Astrocyte (in vitro differentiated cells and primary cell): ENCODE measurements around the gene CENPX. TPM values are rescaled to one million over a fixed set of nuclear protein-coding genes. Genes with fewer than 3 reads are reported as not detected.
A peak's percentile ranks its signal among the peaks of the same experiment; 100 is the strongest.

Source experiments
- DNase-seq: peaks from one replicate; pipeline ENCODE4 v3.0.0-alpha.2; 2010; ENCODE audit warnings: low read depth
- FAIRE-seq: peaks from 2 replicates; lab custom pipeline; 2011; peaks lifted over from hg19 to GRCh38; lab: Jason Lieb, UNC
- H2AFZ ChIP-seq: 2 replicates; pipeline ENCODE4 v1.6.0; 2012; ENCODE audit warnings: low read depth, low read length, inconsistent platforms
- H3K27ac ChIP-seq: 2 replicates; pipeline ENCODE4 v1.5.1; 2011; ENCODE audit warnings: low read depth, low read length, inconsistent platforms
- H3K27me3 ChIP-seq: 2 replicates; pipeline ENCODE4 v1.6.0; 2011; ENCODE audit warnings: low read length, inconsistent platforms; ENCODE audit not compliant: insufficient read depth
- H3K36me3 ChIP-seq: 2 replicates; pipeline ENCODE4 v1.5.1; 2011; ENCODE audit warnings: low read length, inconsistent platforms; ENCODE audit not compliant: insufficient read depth
- H3K4me1 ChIP-seq: 2 replicates; pipeline ENCODE4 v1.5.1; 2011; ENCODE audit warnings: low read length, inconsistent platforms; ENCODE audit not compliant: insufficient read depth
- H3K4me2 ChIP-seq: 2 replicates; pipeline ENCODE4 v1.6.0; 2012; ENCODE audit warnings: low read length, inconsistent platforms
- H3K4me3 ChIP-seq: 2 replicates; pipeline ENCODE4 v1.5.1; 2011; ENCODE audit warnings: low read depth, mild to moderate bottlenecking, low read length, inconsistent platforms; ENCODE audit not compliant: insufficient read depth
- H3K79me2 ChIP-seq: 2 replicates; pipeline ENCODE4 v1.6.0; 2012; ENCODE audit warnings: mild to moderate bottlenecking, low read length, inconsistent platforms; ENCODE audit not compliant: insufficient read depth
- H3K9ac ChIP-seq: 2 replicates; pipeline ENCODE4 v1.6.0; 2012; ENCODE audit warnings: mild to moderate bottlenecking, low read length, inconsistent platforms
- H3K9me3 ChIP-seq: 2 replicates; pipeline ENCODE4 v1.5.1; 2012; ENCODE audit warnings: low read depth, mild to moderate bottlenecking, low read length, inconsistent platforms; ENCODE audit not compliant: insufficient read depth
- H4K20me1 ChIP-seq: 2 replicates; pipeline ENCODE4 v1.6.0; 2012; ENCODE audit warnings: low read length, inconsistent platforms; ENCODE audit not compliant: insufficient read depth
- H3K27ac Mint-ChIP-seq: one replicate; pipeline ENCODE4 v1.8.0; 2021; ENCODE audit warnings: mild to moderate bottlenecking, mixed read lengths; ENCODE audit not compliant: unreplicated experiment
- H3K27me3 Mint-ChIP-seq: one replicate; pipeline ENCODE4 v1.8.0; 2021; ENCODE audit warnings: low read depth, mixed read lengths; ENCODE audit not compliant: unreplicated experiment
- H3K36me3 Mint-ChIP-seq: one replicate; pipeline ENCODE4 v1.8.0; 2021; ENCODE audit warnings: low read depth, mixed read lengths; ENCODE audit not compliant: unreplicated experiment
- H3K4me1 Mint-ChIP-seq: one replicate; pipeline ENCODE4 v1.8.0; 2021; ENCODE audit warnings: low read depth, mixed read lengths; ENCODE audit not compliant: unreplicated experiment
- H3K4me3 Mint-ChIP-seq: one replicate; pipeline ENCODE4 v1.8.0; 2021; ENCODE audit warnings: mild to moderate bottlenecking, moderate library complexity, mixed read lengths; ENCODE audit not compliant: unreplicated experiment
- H3K9me3 Mint-ChIP-seq: one replicate; pipeline ENCODE4 v1.8.0; 2021; ENCODE audit warnings: mild to moderate bottlenecking, mixed read lengths; ENCODE audit not compliant: unreplicated experiment
- CTCF ChIP-seq: IDR thresholded peaks from 2 replicates; pipeline ENCODE4 v1.5.1; 2011; ENCODE audit warnings: low read depth, mild to moderate bottlenecking, inconsistent platforms, low read length, moderate library complexity; ENCODE audit not compliant: insufficient read depth
- EZH2 ChIP-seq: IDR thresholded peaks from 2 replicates; pipeline ENCODE4 v1.6.1; 2012; ENCODE audit warnings: mild to moderate bottlenecking, low read length, inconsistent platforms; ENCODE audit not compliant: insufficient read depth
- total RNA-seq: library from RNA; stranded (reverse); gene quantifications from 2 replicates; pipeline ENCODE4 v1.2.1, GENCODE V29; 2021

Gene CENPX
- total RNA-seq, 1 donor from 2014 or later: 26.7 TPM

- H3K9ac ChIP-seq: peak overlapping the region; percentile 42
- H3K36me3 Mint-ChIP-seq: no peaks in the 10 kb centered on the region
- peak; percentile 93 for DNase-seq
- no peak for TF ChIP-seq CTCF
- no peak for TF ChIP-seq EZH2
- H3K4me1 Mint-ChIP-seq: peaks cover 20% of the 10 kb centered on the region
- H3K4me2 ChIP-seq: peak overlapping the region; percentile 69
- H3K79me2 ChIP-seq: no peaks in the 10 kb centered on the region
- no peaks in the 10 kb centered on the region for H3K9me3 Mint-ChIP-seq
- peak; percentile 71 for FAIRE-seq
- peak overlapping the region; percentile 20 for H3K4me3 Mint-ChIP-seq
- no peak overlapping the region for H3K4me3 ChIP-seq
- peak overlapping the region; percentile 69 for H3K27ac ChIP-seq
- peak overlapping the region; percentile 62 for H3K27ac Mint-ChIP-seq
- no peaks in the 10 kb centered on the region for H3K27me3 Mint-ChIP-seq
- H3K4me1 ChIP-seq: peaks cover 46% of the 10 kb centered on the region
- H3K27me3 ChIP-seq: no peaks in the 10 kb centered on the region
- H3K36me3 ChIP-seq: no peaks in the 10 kb centered on the region
- peaks cover 25% of the 10 kb centered on the region for H4K20me1 ChIP-seq
- no peaks in the 10 kb centered on the region for H3K9me3 ChIP-seq
- peak overlapping the region; percentile 26 for H2AFZ ChIP-seq
Observed at GRCh38 chr17:82003411-82004381, 19.0 kb downstream of the CENPX start.

- Mint-ChIP-seq H3K4me3 (no peak overlapping the region), H3K27ac (no peak overlapping the region), H3K4me1 (peaks cover 20% of the 10 kb centered on the region), H3K9me3 (no peaks in the 10 kb centered on the region), H3K36me3 (peaks cover 3% of the 10 kb centered on the region), H3K27me3 (no peaks in the 10 kb centered on the region)
- Histone ChIP-seq H3K9ac (no peak overlapping the region), H3K9me3 (no peaks in the 10 kb centered on the region), H2AFZ (no peak overlapping the region), H3K36me3 (no peaks in the 10 kb centered on the region), H3K4me3 (no peak overlapping the region), H3K27me3 (no peaks in the 10 kb centered on the region), H3K79me2 (no peaks in the 10 kb centered on the region), H3K4me1 (peaks cover 33% of the 10 kb centered on the region), H3K27ac (no peak overlapping the region), H4K20me1 (peaks cover 26% of the 10 kb centered on the region), H3K4me2 (no peak overlapping the region)
- FAIRE-seq: no peak
- DNase-seq: no peak
- no peak for TF ChIP-seq EZH2
- TF ChIP-seq CTCF: no peak
Observed at GRCh38 chr17:82001571-82002056, 21.1 kb downstream of the CENPX start.
